H1 (cell line): ENCODE results near the gene GAPDHS. TPM values are rescaled to one million over a fixed set of nuclear protein-coding genes. Genes with fewer than 3 reads are reported as not detected.

ENCODE experiments used
- CTCF ChIA-PET: fragments of 300-600 bp; sonication (Branson Sonifier 250); formaldehyde crosslinking; loops from one replicate; lab custom pipeline; 2021; ENCODE audit not compliant: partially characterized antibody; lab: Charles Lee
- POLR2A ChIA-PET: fragments of 300-600 bp; sonication (Branson Sonifier 250); formaldehyde crosslinking; loops from one replicate; lab custom pipeline; 2021; ENCODE audit warnings: inconsistent platforms; ENCODE audit not compliant: partially characterized antibody; lab: Charles Lee
- DNase-seq, 2 experiments: peaks; one replicate each; pipeline versions ENCODE4 v3.0.0 to v3.0.0-alpha.2; 2010 to 2022; ENCODE audit warnings: low spot score in 2 of 2, low read depth in 1 of 2, mixed read lengths in 1 of 2
- FAIRE-seq: peaks from 2 replicates; lab custom pipeline; 2011; peaks lifted over from hg19 to GRCh38; lab: Jason Lieb, UNC
- H2AFZ ChIP-seq: 2 replicates; pipeline ENCODE4 v1.8.1; 2012; ENCODE audit warnings: low read length, inconsistent platforms
- H2AK5ac ChIP-seq: 2 replicates; pipeline ENCODE4 v1.6.1; 2013; ENCODE audit warnings: low read depth, low read length
- H2BK120ac ChIP-seq: replicated peaks from 2 replicates; pipeline ENCODE3; 2013; ENCODE audit warnings: low read depth, low read length, inconsistent platforms
- H2BK12ac ChIP-seq: 2 replicates; pipeline ENCODE4 v1.6.1; 2013; ENCODE audit warnings: low read depth, low read length
- H2BK15ac ChIP-seq: 2 replicates; pipeline ENCODE4 v1.6.1; 2013; ENCODE audit warnings: low read length
- H2BK20ac ChIP-seq: 2 replicates; pipeline ENCODE4 v1.6.1; 2013; ENCODE audit warnings: low read length
- H2BK5ac ChIP-seq: 2 replicates; pipeline ENCODE4 v1.6.1; 2013; ENCODE audit warnings: low read depth, low read length
- H3K14ac ChIP-seq: 2 replicates; pipeline ENCODE4 v1.6.1; 2013; ENCODE audit warnings: inconsistent platforms; ENCODE audit not compliant: insufficient read length
- H3K18ac ChIP-seq: 2 replicates; pipeline ENCODE4 v1.6.1; 2013; ENCODE audit warnings: low read length; ENCODE audit errors: extremely low read depth
- H3K23ac ChIP-seq: 2 replicates; pipeline ENCODE4 v1.6.1; 2013; ENCODE audit warnings: inconsistent platforms; ENCODE audit not compliant: insufficient read length
- H3K23me2 ChIP-seq: 2 replicates; pipeline ENCODE4 v1.6.1; 2013; ENCODE audit warnings: low read depth, low read length
- H3K27ac ChIP-seq: 2 replicates; pipeline ENCODE4 v1.6.1; 2011; ENCODE audit warnings: low read depth, low read length, inconsistent platforms
- H3K27me3 ChIP-seq, 4 experiments: replicated peaks in 1 of 4; 1 replicate in 1 of 4; 2 replicates in 3 of 4; pipeline versions ENCODE4 v1.6.1 to v1.8.1; 2011 to 2013; ENCODE audit warnings: low read length in 3 of 4, mild to moderate bottlenecking in 3 of 4, inconsistent platforms in 2 of 4, mixed read lengths in 2 of 4, moderate library complexity in 1 of 4; ENCODE audit not compliant: control insufficient read depth in 3 of 4, insufficient read depth in 3 of 4; ENCODE audit errors: extremely low read depth in 1 of 4
- H3K36me3 ChIP-seq, 4 experiments: 2 replicates each; pipeline versions ENCODE4 v1.6.1 to v1.8.1; 2011 to 2013; ENCODE audit warnings: mild to moderate bottlenecking in 4 of 4, low read length in 3 of 4, moderate library complexity in 2 of 4, control low read depth in 1 of 4, inconsistent platforms in 1 of 4; ENCODE audit not compliant: insufficient read depth in 4 of 4, control insufficient read depth in 2 of 4
- H3K4ac ChIP-seq: replicated peaks from 2 replicates; pipeline ENCODE3; 2013; ENCODE audit warnings: low read length, low read depth, mixed read lengths, inconsistent platforms; ENCODE audit not compliant: insufficient read length
- H3K4me1 ChIP-seq, 4 experiments: replicated peaks in 1 of 4; 1 replicate in 1 of 4; 2 replicates in 3 of 4; pipeline versions ENCODE4 v1.6.1 to v1.8.1; 2011 to 2013; ENCODE audit warnings: low read length in 3 of 4, inconsistent platforms in 2 of 4, mixed read lengths in 1 of 4; ENCODE audit not compliant: insufficient read depth in 4 of 4, control insufficient read depth in 3 of 4
- H3K4me2 ChIP-seq, 2 experiments: 2 replicates each; pipeline versions ENCODE4 v1.6.1 to v1.8.1; 2011 to 2013; ENCODE audit warnings: low read depth in 2 of 2, low read length in 2 of 2, control low read depth in 1 of 2, inconsistent platforms in 1 of 2, mild to moderate bottlenecking in 1 of 2; ENCODE audit not compliant: insufficient read depth in 1 of 2
- H3K4me3 ChIP-seq, 4 experiments: fragments of 200-600, 300-600 bp in 1 of 4; sonication (generic), shearing (Covaris generic), sonication (Bioruptor Twin) in 1 of 4; 2 replicates each; pipeline versions ENCODE4 v1.5.1 to v1.8.1; 2011 to 2016; ENCODE audit warnings: low read length in 4 of 4, low read depth in 3 of 4, control low read depth in 2 of 4, inconsistent platforms in 2 of 4, mild to moderate bottlenecking in 2 of 4, mixed read lengths in 1 of 4, moderate library complexity in 1 of 4; ENCODE audit not compliant: insufficient read depth in 2 of 4; ENCODE audit errors: extremely low read depth in 1 of 4
- H3K56ac ChIP-seq: replicated peaks from 2 replicates; pipeline ENCODE3; 2013; ENCODE audit warnings: low read depth, mild to moderate bottlenecking, mixed read lengths, low read length, inconsistent platforms; ENCODE audit not compliant: insufficient read length
- H3K79me1 ChIP-seq: 2 replicates; pipeline ENCODE4 v1.6.1; 2013; ENCODE audit warnings: low read depth, low read length, control low read depth
- H3K79me2 ChIP-seq, 2 experiments: 2 replicates each; pipeline versions ENCODE4 v1.6.1 to v1.8.1; 2012 to 2013; ENCODE audit warnings: low read length in 2 of 2, mild to moderate bottlenecking in 2 of 2, inconsistent platforms in 1 of 2; ENCODE audit not compliant: insufficient read depth in 2 of 2, control insufficient read depth in 1 of 2
- H3K9ac ChIP-seq, 4 experiments: replicated peaks in 1 of 4; 1 replicate in 1 of 4; 2 replicates in 3 of 4; pipeline versions ENCODE4 v1.6.1 to v1.8.1; 2011 to 2013; ENCODE audit warnings: low read depth in 3 of 4, low read length in 3 of 4, control low read depth in 2 of 4, mild to moderate bottlenecking in 2 of 4, moderate library complexity in 2 of 4, inconsistent platforms in 1 of 4; ENCODE audit errors: extremely low read depth in 1 of 4
- H3K9me3 ChIP-seq, 2 experiments: 2 replicates each; pipeline versions ENCODE4 v1.6.1 to v1.8.1; 2012 to 2013; ENCODE audit warnings: mild to moderate bottlenecking in 2 of 2, moderate library complexity in 2 of 2, control low read depth in 1 of 2, inconsistent platforms in 1 of 2, low read depth in 1 of 2, low read length in 1 of 2, mixed read lengths in 1 of 2; ENCODE audit not compliant: insufficient read depth in 2 of 2
- H4K20me1 ChIP-seq, 2 experiments: replicated peaks in 1 of 2; 2 replicates each; pipeline versions ENCODE3 to v1.8.1; 2011 to 2013; ENCODE audit warnings: inconsistent platforms in 2 of 2, low read length in 2 of 2, mild to moderate bottlenecking in 1 of 2; ENCODE audit not compliant: insufficient read depth in 2 of 2, control insufficient read depth in 1 of 2
- H4K5ac ChIP-seq: 2 replicates; pipeline ENCODE4 v1.6.1; 2013; ENCODE audit warnings: low read length, low read depth, mixed read lengths, inconsistent platforms; ENCODE audit not compliant: insufficient read length
- H4K8ac ChIP-seq: 2 replicates; pipeline ENCODE4 v1.8.0; 2013; ENCODE audit warnings: mild to moderate bottlenecking, moderate library complexity, low read length, inconsistent platforms; ENCODE audit not compliant: insufficient read depth; ENCODE audit errors: extremely low read depth
- H4K91ac ChIP-seq: replicated peaks from 2 replicates; pipeline ENCODE3; 2013; ENCODE audit warnings: low read length, mixed read lengths, inconsistent platforms; ENCODE audit not compliant: insufficient read length
- GABPA ChIP-seq: IDR thresholded peaks from 2 replicates; pipeline ENCODE4 v1.6.1; 2011; ENCODE audit warnings: mild to moderate bottlenecking, low read length, moderate library complexity, borderline replicate concordance; ENCODE audit not compliant: insufficient read depth
- ZNF274 ChIP-seq: IDR thresholded peaks from 2 replicates; pipeline ENCODE4 v1.7.0; 2012; ENCODE audit warnings: low read length, borderline replicate concordance; ENCODE audit errors: extremely low read depth
- WGBS, 2 experiments: shearing (Covaris generic) in 1 of 2; methylation state at CpG; one replicate each; pipeline versions ENCODE4 v1.1.6 to v1.1.7; 2013 to 2015; ENCODE audit warnings: low lambda C conversion rate in 2 of 2, mixed read lengths in 2 of 2, inconsistent platforms in 1 of 2, low coverage in 1 of 2, missing lambda C conversion rate in 1 of 2; ENCODE audit not compliant: insufficient replicate concordance in 2 of 2, insufficient coverage in 1 of 2, insufficient read length in 1 of 2; ENCODE audit errors: extremely low coverage in 1 of 2, missing lambda C conversion rate in 1 of 2; 5-methylcytosine and 5-hydroxymethylcytosine counted together
- polyA plus RNA-seq, 7 experiments: library from polyadenylated mRNA; depleted of rRNA in 3 of 7; stranded (reverse) in 5 of 7; unstranded in 2 of 7; fragments of >200 nt in 5 of 7; fragments of 200-250 nt in 2 of 7; gene quantifications; 1 replicate in 5 of 7; 2 replicates in 1 of 7; 4 replicates in 1 of 7; pipeline versions ENCODE4 v1.2.1 to v1.2.3, GENCODE V29; 2011 to 2013; ENCODE audit warnings: missing spikeins in 2 of 7, mixed read lengths in 2 of 7
- total RNA-seq: library from RNA; stranded (reverse); fragmentation: NEBNext Ultra II Directional; extraction: Animal tissue kit (Norgen Biotek cat#: 25700); gene quantifications from 2 replicates; pipeline ENCODE4 v1.2.1, GENCODE V29; 2021

GAPDHS gene
- total and polyA plus RNA-seq, 2 of the 8 experiments (the other 6 are each of a cell fraction or from before 2014, with no cell fraction given), result 0.26 TPM; not detected in 1

DNA sequence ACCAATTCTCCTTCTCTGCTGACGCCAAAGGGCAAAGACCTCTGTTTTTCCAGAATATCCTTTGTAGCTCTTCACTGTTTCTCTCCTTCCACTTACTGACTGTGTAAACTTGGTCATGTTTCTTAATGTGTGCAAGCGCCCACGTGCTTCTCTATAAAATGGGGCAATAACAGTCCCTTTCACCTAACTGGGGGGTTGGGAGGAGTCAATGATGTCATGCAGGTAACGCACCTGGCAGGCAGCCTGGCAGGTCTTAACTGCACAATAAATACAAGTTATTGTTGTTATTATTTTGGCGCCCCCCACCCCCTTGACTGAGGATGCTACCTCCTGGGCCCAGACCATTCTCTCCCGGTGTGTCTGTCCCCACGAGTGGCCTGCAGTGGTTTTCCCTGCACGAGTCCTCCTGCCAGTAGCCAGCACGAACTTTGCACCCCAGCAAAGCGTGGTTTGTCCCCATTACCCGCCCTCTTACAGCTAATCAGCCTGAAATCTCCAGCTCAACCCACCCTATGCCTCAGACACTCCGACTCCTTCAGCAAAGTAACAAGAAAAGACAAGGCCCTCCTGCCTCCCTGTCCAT lies 10.4 kb upstream of the GAPDHS start:
- Histone ChIP-seq H3K27ac (no peak overlapping the region), H4K20me1 (no peaks in the 10 kb centered on the region), H3K18ac (no peak overlapping the region), H3K79me1 (no peaks in the 10 kb centered on the region), H3K14ac (no peak overlapping the region), H2BK20ac (no peak overlapping the region), H3K4me3 (no peak overlapping the region), H4K5ac (no peak overlapping the region), H2BK120ac (no peak overlapping the region), H4K91ac (no peak overlapping the region), H3K23me2 (peaks cover 3% of the 10 kb centered on the region; the same call in 1 of the 2 replicates), H2AFZ (no peak overlapping the region), H2BK12ac (no peak overlapping the region), H2BK15ac (no peak overlapping the region), H3K4ac (no peak overlapping the region), H2BK5ac (no peak overlapping the region), H3K9me3 (no peaks in the 10 kb centered on the region), H3K4me1 (peaks cover 7 to 22% (median 14%) of the 10 kb centered on the region in 4 experiments), H3K23ac (no peak overlapping the region), H3K4me2 (no peak overlapping the region), H3K56ac (no peak overlapping the region), H3K36me3 (no peaks in the 10 kb centered on the region), H3K27me3 (peaks cover 0 to 3% (median 0%) of the 10 kb centered on the region in 4 experiments; a peak in 2 of 7 replicates), H3K79me2 (no peaks in the 10 kb centered on the region), H3K9ac (no peak overlapping the region), H2AK5ac (no peak overlapping the region), H4K8ac (no peak overlapping the region)
- ChIA-PET POLR2A (interaction anchor here (4.6 kb wide), 1 partner anchor 14 kb away, joined by 34 read pairs; no protein-coding TSS in a partner anchor), CTCF (interaction anchor here (1.1 to 2.3 kb wide), 3 partner anchors 8 to 33 kb away, joined by 3 to 9 read pairs (median 5); no protein-coding TSS in a partner anchor)
- DNase-seq (no peak), FAIRE-seq (no peak)
- TF ChIP-seq ZNF274 (no peak), GABPA (no peak)
- WGBS, 2 experiments, result 80% methylated on average over 12 of the region's 12 CpGs; no CpG with 5 or more reads in 1 of the 2 experiments
